HL-60 (cell line): ENCODE data around the gene H19.

ENCODE experiments used
- DNase-seq, 2 experiments: peaks; one replicate each; pipeline ENCODE4 v3.0.0-alpha.2; 2010 to 2020; ENCODE audit warnings: low read depth in 1 of 2, low spot score in 1 of 2
- H3K27ac ChIP-seq: fragments of 250-450 bp; sonication (Bioruptor Pico); replicated peaks from 2 replicates; pipeline ENCODE4 v1.5.1; 2020; ENCODE audit warnings: mild to moderate bottlenecking, moderate library complexity
- H3K27me3 ChIP-seq: fragments of 250-450 bp; sonication (Bioruptor Pico); 2 replicates; pipeline ENCODE4 v1.5.1; 2021; ENCODE audit warnings: mild to moderate bottlenecking, moderate library complexity; ENCODE audit not compliant: insufficient read depth, poor library complexity, severe bottlenecking
- H3K4me3 ChIP-seq: replicated peaks from 2 replicates; pipeline ENCODE4 v1.5.1; 2011; ENCODE audit warnings: mild to moderate bottlenecking, control low read depth, low read length; ENCODE audit not compliant: insufficient read depth
- CTCF ChIP-seq: IDR thresholded peaks from one replicate; pipeline ENCODE4 v1.5.1; 2011; ENCODE audit warnings: low read length, control low read depth, inconsistent platforms; ENCODE audit not compliant: insufficient read depth
- GABPA ChIP-seq: IDR thresholded peaks from 2 replicates; pipeline ENCODE4 v1.6.1; 2012; ENCODE audit warnings: low read depth
- POLR2AphosphoS5 ChIP-seq: IDR thresholded peaks from 2 replicates; pipeline ENCODE4 v1.6.1; 2012; ENCODE audit warnings: low read depth
- SPI1 ChIP-seq: IDR thresholded peaks from 2 replicates; pipeline ENCODE4 v1.6.1; 2012; ENCODE audit warnings: low read depth, mild to moderate bottlenecking, borderline replicate concordance
- TF ChIP-seq, protein P1 (sequence below): IDR thresholded peaks from 2 replicates; pipeline ENCODE4 v1.6.1; 2012; ENCODE audit warnings: low read depth; ENCODE audit not compliant: insufficient replicate concordance

The H19 gene

DNA sequence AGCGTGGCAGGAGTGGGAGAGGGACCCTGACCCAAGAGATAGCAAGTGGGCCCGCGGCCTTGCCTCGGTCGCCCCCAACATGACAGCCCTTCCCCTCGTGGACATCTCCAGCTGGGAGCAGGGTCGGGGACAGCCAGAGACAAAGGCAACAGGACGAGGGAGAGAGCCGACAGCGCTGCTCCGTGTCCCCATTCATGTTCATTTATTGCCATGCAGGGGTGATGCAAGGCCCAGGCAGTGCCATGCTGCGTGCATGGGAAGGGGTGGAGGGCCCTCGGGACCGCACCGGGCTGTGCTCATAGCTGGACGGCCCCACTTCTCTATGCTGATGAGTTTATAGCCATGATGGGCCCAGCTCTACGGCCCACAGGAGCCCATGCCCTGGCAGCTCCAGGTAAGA is 37.9 kb downstream of the H19 start:
- Histone ChIP-seq H3K27ac (no peak overlapping the region), H3K27me3 (no peaks in the 10 kb centered on the region)

GRCh38 chr11:1958367-1958766 is 39.3 kb downstream of the H19 start:
- Histone ChIP-seq H3K4me3 (no peak overlapping the region), H3K27ac (no peak overlapping the region), H3K27me3 (no peaks in the 10 kb centered on the region)
- DNase-seq = no peak
- TF ChIP-seq, protein P1, sequence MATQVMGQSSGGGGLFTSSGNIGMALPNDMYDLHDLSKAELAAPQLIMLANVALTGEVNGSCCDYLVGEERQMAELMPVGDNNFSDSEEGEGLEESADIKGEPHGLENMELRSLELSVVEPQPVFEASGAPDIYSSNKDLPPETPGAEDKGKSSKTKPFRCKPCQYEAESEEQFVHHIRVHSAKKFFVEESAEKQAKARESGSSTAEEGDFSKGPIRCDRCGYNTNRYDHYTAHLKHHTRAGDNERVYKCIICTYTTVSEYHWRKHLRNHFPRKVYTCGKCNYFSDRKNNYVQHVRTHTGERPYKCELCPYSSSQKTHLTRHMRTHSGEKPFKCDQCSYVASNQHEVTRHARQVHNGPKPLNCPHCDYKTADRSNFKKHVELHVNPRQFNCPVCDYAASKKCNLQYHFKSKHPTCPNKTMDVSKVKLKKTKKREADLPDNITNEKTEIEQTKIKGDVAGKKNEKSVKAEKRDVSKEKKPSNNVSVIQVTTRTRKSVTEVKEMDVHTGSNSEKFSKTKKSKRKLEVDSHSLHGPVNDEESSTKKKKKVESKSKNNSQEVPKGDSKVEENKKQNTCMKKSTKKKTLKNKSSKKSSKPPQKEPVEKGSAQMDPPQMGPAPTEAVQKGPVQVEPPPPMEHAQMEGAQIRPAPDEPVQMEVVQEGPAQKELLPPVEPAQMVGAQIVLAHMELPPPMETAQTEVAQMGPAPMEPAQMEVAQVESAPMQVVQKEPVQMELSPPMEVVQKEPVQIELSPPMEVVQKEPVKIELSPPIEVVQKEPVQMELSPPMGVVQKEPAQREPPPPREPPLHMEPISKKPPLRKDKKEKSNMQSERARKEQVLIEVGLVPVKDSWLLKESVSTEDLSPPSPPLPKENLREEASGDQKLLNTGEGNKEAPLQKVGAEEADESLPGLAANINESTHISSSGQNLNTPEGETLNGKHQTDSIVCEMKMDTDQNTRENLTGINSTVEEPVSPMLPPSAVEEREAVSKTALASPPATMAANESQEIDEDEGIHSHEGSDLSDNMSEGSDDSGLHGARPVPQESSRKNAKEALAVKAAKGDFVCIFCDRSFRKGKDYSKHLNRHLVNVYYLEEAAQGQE = no peak
- TF ChIP-seq SPI1 (no peak), GABPA (no peak), CTCF (no peak)

More for the DNA sequence above, 37.9 kb downstream of the H19 start:
- no peak overlapping the region for H3K4me3 ChIP-seq
- DNase-seq = no peak
- TF ChIP-seq POLR2AphosphoS5 (no peak), CTCF (no peak), GABPA (no peak), SPI1 (no peak)
- TF ChIP-seq, protein P1 = no peak

DNA sequence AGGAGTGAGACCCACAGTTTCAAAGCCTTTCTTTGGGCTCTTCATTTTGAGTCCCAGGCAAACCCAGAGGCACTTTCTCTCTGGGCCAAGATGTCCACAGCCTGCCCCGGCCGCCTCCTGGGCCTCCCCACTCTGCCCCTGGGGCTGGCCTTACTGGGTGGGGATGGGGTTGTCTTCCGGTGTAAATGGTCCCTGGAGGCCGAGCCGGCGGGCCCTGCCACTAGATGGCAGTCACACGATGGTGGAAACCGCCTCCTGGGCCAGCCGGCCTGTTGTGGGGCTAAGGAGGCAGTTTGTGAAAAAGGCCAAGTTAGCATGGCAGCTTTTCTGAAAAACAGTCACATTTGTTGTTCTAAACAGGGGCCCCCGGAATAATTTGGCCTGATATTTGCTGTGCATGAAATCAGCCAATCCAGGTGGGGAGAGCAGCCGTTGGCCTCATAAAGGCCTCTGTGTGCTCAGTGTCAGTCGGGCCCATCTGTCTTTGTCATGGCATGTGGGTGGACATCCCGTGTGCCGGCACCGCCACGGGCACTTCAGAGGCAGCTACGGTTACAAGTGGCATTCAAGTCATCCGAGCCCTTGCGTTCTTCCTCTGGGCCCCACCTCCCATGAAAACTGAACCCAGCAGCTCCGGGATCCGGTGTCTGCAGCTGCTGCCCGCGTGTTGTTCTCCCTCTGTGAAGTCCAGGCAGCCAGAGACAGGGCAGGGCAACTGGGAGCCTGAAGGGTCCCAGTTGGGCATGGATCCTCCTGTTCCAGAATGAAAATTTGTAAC is 44.0 kb downstream of the H19 start:
- no peak for DNase-seq
- H3K27ac ChIP-seq = no peak overlapping the region
- no peak overlapping the region for H3K4me3 ChIP-seq
- H3K27me3 ChIP-seq = no peaks in the 10 kb centered on the region
- no peak for TF ChIP-seq SPI1
- no peak for TF ChIP-seq GABPA
- TF ChIP-seq, protein P1 = no peak
- no peak for TF ChIP-seq POLR2AphosphoS5
- no peak for TF ChIP-seq CTCF
